HEK293 (cell line): ENCODE measurements around the gene SLC22A12.

Experiments used
- CTCF ChIA-PET: fragments of 350-600 bp; formaldehyde crosslinking; extraction: SDS; loops from one replicate; lab custom pipeline; 2021; ENCODE audit warnings: antibody characterized with exemption; lab: Yijun Ruan, JAX
- POLR2A ChIA-PET: fragments of 300-600 bp; formaldehyde crosslinking; extraction: SDS; loops from one replicate; lab custom pipeline; 2020; ENCODE audit warnings: antibody characterized with exemption, inconsistent platforms; lab: Yijun Ruan, JAX
- H3K27ac ChIP-seq: fragments of 200-500 bp; sonication (Bioruptor generic); 2 replicates; pipeline ENCODE4 v1.5.1; 2014; ENCODE audit warnings: low read depth, low read length, control low read depth, inconsistent platforms; ENCODE audit errors: extremely low read depth
- H3K36me3 ChIP-seq, 2 experiments: fragments of 200-500 bp in 1 of 2; sonication (Bioruptor generic) in 1 of 2; 1 replicate in 1 of 2; 2 replicates in 1 of 2; pipeline ENCODE4 v1.5.1; 2014 to 2017; ENCODE audit warnings: inconsistent platforms in 2 of 2, low read length in 2 of 2; ENCODE audit not compliant: control insufficient read depth in 2 of 2, insufficient read depth in 1 of 2
- H3K4me1 ChIP-seq: fragments of 200-500 bp; sonication (Bioruptor generic); 2 replicates; pipeline ENCODE4 v1.5.1; 2014; ENCODE audit warnings: mild to moderate bottlenecking, low read length, inconsistent platforms; ENCODE audit not compliant: control insufficient read depth, insufficient read depth
- H3K4me3 ChIP-seq: 2 replicates; pipeline ENCODE4 v1.5.1; 2011; ENCODE audit warnings: low read depth, mild to moderate bottlenecking, control low read depth, low read length, moderate library complexity
- H3K9me3 ChIP-seq: fragments of 200-500 bp; sonication (Bioruptor generic); 2 replicates; pipeline ENCODE4 v1.5.1; 2014; ENCODE audit warnings: low read depth, low read length, inconsistent platforms; ENCODE audit not compliant: control insufficient read depth, insufficient read depth
- ZBTB17 ChIP-seq: fragments of 450-650 bp; formaldehyde crosslinking; IDR thresholded peaks from 2 replicates; pipeline ENCODE4 v1.5.1; 2016; ENCODE audit warnings: missing biosample characterization, missing genetic modification characterization
- ZNF112 ChIP-seq: fragments of 450-650 bp; formaldehyde crosslinking; IDR thresholded peaks from 2 replicates; pipeline ENCODE4 v1.5.0; 2017; ENCODE audit warnings: missing biosample characterization, missing genetic modification characterization
- ZNF146 ChIP-seq: fragments of 450-650 bp; formaldehyde crosslinking; IDR thresholded peaks from 2 replicates; pipeline ENCODE4 v1.5.1; 2016; ENCODE audit warnings: missing biosample characterization, missing genetic modification characterization
- ZNF16 ChIP-seq: fragments of 450-650 bp; formaldehyde crosslinking; IDR thresholded peaks from 2 replicates; pipeline ENCODE4 v1.5.1; 2016; ENCODE audit warnings: low read depth, missing biosample characterization, missing genetic modification characterization
- ZNF174 ChIP-seq: fragments of 450-650 bp; formaldehyde crosslinking; IDR thresholded peaks from 2 replicates; pipeline ENCODE4 v1.5.0; 2017; ENCODE audit warnings: missing biosample characterization, mild to moderate bottlenecking, missing genetic modification characterization
- ZNF610 ChIP-seq: fragments of 450-650 bp; formaldehyde crosslinking; IDR thresholded peaks from 2 replicates; pipeline ENCODE4 v1.5.1; 2016; ENCODE audit warnings: missing biosample characterization, missing genetic modification characterization, borderline replicate concordance
- ZXDB ChIP-seq: fragments of 450-650 bp; formaldehyde crosslinking; IDR thresholded peaks from 2 replicates; pipeline ENCODE4 v1.5.1; 2016; ENCODE audit warnings: missing biosample characterization, missing genetic modification characterization
- TF ChIP-seq, protein P1 (sequence below): fragments of 450-650 bp; formaldehyde crosslinking; IDR thresholded peaks from 2 replicates; pipeline ENCODE4 v1.5.1; 2016; ENCODE audit warnings: missing biosample characterization, missing genetic modification characterization
- TF ChIP-seq, protein P2 (sequence below): fragments of 450-650 bp; formaldehyde crosslinking; IDR thresholded peaks from 2 replicates; pipeline ENCODE4 v1.5.0; 2017; ENCODE audit warnings: missing biosample characterization, missing genetic modification characterization, borderline replicate concordance
- TF ChIP-seq, protein P3 (sequence below): fragments of 450-650 bp; formaldehyde crosslinking; IDR thresholded peaks from 2 replicates; pipeline ENCODE4 v1.5.1; 2016; ENCODE audit warnings: missing biosample characterization, missing genetic modification characterization
- TF ChIP-seq, protein P4 (sequence below): fragments of 450-650 bp; formaldehyde crosslinking; IDR thresholded peaks from 2 replicates; pipeline ENCODE4 v1.5.1; 2016; ENCODE audit warnings: missing biosample characterization, missing genetic modification characterization

Gene SLC22A12

DNA sequence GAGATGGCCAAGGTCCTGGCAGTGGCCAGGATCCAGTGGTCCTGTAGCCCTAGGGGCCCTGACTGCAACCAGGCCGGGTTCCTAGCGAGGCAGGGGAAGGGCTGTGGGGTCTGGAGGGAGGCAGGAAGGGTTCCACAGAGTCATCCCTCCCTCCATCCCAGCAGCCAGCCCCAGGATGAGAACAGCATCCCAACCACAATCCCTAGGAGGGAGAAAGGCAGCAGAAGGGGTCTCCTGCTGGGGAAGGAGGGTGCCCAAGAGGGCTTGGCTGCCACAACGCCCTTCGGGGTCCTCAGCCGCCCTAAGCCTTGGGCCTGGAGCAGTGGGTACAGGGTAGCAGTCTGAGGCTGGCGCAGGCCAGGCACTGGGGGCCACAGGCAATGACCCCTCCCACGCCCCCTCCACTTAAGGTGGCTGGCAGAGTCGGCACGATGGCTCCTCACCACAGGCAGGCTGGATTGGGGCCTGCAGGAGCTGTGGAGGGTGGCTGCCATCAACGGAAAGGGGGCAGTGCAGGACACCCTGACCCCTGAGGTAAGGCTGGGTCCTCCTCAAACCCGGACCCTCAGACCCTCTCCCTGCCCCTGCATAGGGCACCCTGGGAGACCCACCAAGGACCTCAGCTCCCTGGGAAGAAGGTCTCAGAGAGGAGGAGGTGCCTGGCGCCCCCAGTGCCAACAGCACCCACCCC lies 7.2 kb downstream of the SLC22A12 start:
- CTCF ChIA-PET, result no interaction called here
- Histone ChIP-seq H3K4me3 (no peak overlapping the region), H3K27ac (no peak overlapping the region), H3K9me3 (no peaks in the 10 kb centered on the region), H3K36me3 (no peaks in the 10 kb centered on the region), H3K4me1 (no peaks in the 10 kb centered on the region)
- TF ChIP-seq, protein P1, sequence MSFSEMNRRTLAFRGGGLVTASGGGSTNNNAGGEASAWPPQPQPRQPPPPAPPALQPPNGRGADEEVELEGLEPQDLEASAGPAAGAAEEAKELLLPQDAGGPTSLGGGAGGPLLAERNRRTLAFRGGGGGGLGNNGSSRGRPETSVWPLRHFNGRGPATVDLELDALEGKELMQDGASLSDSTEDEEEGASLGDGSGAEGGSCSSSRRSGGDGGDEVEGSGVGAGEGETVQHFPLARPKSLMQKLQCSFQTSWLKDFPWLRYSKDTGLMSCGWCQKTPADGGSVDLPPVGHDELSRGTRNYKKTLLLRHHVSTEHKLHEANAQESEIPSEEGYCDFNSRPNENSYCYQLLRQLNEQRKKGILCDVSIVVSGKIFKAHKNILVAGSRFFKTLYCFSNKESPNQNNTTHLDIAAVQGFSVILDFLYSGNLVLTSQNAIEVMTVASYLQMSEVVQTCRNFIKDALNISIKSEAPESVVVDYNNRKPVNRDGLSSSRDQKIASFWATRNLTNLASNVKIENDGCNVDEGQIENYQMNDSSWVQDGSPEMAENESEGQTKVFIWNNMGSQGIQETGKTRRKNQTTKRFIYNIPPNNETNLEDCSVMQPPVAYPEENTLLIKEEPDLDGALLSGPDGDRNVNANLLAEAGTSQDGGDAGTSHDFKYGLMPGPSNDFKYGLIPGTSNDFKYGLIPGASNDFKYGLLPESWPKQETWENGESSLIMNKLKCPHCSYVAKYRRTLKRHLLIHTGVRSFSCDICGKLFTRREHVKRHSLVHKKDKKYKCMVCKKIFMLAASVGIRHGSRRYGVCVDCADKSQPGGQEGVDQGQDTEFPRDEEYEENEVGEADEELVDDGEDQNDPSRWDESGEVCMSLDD (tag by site-specific recombination), result no peak
- no peak for TF ChIP-seq ZNF174
- TF ChIP-seq, protein P2, sequence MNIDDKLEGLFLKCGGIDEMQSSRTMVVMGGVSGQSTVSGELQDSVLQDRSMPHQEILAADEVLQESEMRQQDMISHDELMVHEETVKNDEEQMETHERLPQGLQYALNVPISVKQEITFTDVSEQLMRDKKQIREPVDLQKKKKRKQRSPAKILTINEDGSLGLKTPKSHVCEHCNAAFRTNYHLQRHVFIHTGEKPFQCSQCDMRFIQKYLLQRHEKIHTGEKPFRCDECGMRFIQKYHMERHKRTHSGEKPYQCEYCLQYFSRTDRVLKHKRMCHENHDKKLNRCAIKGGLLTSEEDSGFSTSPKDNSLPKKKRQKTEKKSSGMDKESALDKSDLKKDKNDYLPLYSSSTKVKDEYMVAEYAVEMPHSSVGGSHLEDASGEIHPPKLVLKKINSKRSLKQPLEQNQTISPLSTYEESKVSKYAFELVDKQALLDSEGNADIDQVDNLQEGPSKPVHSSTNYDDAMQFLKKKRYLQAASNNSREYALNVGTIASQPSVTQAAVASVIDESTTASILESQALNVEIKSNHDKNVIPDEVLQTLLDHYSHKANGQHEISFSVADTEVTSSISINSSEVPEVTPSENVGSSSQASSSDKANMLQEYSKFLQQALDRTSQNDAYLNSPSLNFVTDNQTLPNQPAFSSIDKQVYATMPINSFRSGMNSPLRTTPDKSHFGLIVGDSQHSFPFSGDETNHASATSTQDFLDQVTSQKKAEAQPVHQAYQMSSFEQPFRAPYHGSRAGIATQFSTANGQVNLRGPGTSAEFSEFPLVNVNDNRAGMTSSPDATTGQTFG (tag by site-specific recombination), result no peak
- TF ChIP-seq ZNF16 (tag by site-specific recombination), result no peak
- TF ChIP-seq, protein P3, sequence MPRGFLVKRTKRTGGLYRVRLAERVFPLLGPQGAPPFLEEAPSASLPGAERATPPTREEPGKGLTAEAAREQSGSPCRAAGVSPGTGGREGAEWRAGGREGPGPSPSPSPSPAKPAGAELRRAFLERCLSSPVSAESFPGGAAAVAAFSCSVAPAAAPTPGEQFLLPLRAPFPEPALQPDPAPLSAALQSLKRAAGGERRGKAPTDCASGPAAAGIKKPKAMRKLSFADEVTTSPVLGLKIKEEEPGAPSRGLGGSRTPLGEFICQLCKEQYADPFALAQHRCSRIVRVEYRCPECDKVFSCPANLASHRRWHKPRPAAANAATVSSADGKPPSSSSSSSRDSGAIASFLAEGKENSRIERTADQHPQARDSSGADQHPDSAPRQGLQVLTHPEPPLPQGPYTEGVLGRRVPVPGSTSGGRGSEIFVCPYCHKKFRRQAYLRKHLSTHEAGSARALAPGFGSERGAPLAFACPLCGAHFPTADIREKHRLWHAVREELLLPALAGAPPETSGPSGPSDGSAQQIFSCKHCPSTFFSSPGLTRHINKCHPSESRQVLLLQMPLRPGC (tag by site-specific recombination), result no peak
- TF ChIP-seq ZNF112, result no peak
- no peak for TF ChIP-seq ZNF146 (tag by site-specific recombination)
- no peak for TF ChIP-seq ZXDB (tag by site-specific recombination)
- POLR2A ChIA-PET, result no interaction called here

DNA sequence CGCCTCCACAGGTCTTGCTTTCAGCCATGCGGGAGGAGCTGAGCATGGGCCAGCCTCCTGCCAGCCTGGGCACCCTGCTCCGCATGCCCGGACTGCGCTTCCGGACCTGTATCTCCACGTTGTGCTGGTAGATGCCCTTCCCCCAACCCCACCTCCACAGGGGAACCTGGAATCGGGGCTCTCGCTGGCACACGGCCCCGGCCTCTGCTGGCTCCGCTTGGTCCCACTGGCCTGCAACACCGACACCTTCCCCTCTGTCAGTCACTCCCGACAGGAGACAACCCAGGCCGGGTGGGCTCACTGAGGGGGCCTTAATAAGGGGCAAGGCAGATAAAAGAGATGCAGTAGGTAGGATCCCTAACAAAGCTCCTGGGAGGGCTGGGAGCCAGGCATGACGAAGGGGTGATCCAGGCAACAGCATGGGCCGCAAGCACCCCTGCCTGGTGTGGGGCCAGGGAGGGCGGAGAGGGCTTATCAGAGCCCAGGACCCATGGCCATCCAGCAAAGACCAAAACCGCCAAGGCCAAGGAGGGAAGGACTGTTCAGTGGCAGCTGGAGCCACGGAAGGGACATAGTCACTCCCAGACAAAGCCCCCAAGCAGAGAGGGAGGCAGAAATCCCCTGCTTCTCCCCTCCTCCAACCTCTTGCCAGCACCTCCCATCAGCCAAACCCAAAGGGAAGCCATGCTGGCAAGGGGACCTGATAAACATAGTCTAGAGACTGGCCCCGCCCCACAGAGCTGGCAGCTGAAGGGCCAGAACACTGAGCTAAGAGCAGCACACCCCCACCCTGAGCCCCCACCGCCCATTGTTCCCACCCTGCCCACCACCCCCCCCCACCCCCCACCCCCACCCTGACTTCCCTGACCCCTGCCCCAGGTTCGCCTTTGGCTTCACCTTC lies 8.0 kb downstream of the SLC22A12 start:
- no peak for TF ChIP-seq ZNF610 (tag by site-specific recombination)
- TF ChIP-seq ZBTB17 (tag by site-specific recombination), result no peak
- TF ChIP-seq, protein P4, sequence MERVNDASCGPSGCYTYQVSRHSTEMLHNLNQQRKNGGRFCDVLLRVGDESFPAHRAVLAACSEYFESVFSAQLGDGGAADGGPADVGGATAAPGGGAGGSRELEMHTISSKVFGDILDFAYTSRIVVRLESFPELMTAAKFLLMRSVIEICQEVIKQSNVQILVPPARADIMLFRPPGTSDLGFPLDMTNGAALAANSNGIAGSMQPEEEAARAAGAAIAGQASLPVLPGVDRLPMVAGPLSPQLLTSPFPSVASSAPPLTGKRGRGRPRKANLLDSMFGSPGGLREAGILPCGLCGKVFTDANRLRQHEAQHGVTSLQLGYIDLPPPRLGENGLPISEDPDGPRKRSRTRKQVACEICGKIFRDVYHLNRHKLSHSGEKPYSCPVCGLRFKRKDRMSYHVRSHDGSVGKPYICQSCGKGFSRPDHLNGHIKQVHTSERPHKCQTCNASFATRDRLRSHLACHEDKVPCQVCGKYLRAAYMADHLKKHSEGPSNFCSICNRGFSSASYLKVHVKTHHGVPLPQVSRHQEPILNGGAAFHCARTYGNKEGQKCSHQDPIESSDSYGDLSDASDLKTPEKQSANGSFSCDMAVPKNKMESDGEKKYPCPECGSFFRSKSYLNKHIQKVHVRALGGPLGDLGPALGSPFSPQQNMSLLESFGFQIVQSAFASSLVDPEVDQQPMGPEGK (tag by site-specific recombination), result no peak
- ChIA-PET POLR2A (no interaction called here), CTCF (no interaction called here)

More for the DNA sequence above, 8.0 kb downstream of the SLC22A12 start:
- no peak overlapping the region for H3K4me3 ChIP-seq
- no peaks in the 10 kb centered on the region for H3K9me3 ChIP-seq
- no peaks in the 10 kb centered on the region for H3K4me1 ChIP-seq
- H3K36me3 ChIP-seq, result no peaks in the 10 kb centered on the region
- no peak overlapping the region for H3K27ac ChIP-seq
